Vagina (tissue), 2 donors: ENCODE measurements around the gene RAB22A.

Experiments used
- CTCF ChIP-seq, 3 experiments: fragments of 450-650 bp in 2 of 3; fragments of 200-600 bp in 1 of 3; sonication (generic) in 1 of 3; IDR thresholded peaks; one replicate each; pipeline ENCODE4 v1.5.1; 2017 to 2019; ENCODE audit warnings: antibody characterized with exemption in 3 of 3, mild to moderate bottlenecking in 2 of 3, moderate library complexity in 2 of 3
- POLR2A ChIP-seq, 2 donors: fragments of 450-650 bp; IDR thresholded peaks; one replicate each; pipeline ENCODE4 v1.6.1; 2017; ENCODE audit warnings: antibody characterized with exemption in 2 of 2, mild to moderate bottlenecking in 2 of 2, moderate library complexity in 2 of 2

- no peak for TF ChIP-seq CTCF (IDR thresholded peaks at IDR 0.05)
- TF ChIP-seq POLR2A (IDR thresholded peaks at IDR 0.05), result no peak
Measured at GRCh38 chr20:58406422-58407001, 97.0 kb downstream of the RAB22A start.
